GM12878 (cell line): ENCODE results near the gene ITGA11. TPM values are rescaled to one million over a fixed set of nuclear protein-coding genes. Genes with fewer than 3 reads are reported as not detected.

Experiments
- ATAC-seq: fragments of 200-7000 bp; cut with Tn5 transposase; 3 replicates; pipeline ENCODE4 v1.9.1; 2020; ENCODE audit warnings: mild to moderate bottlenecking, moderate library complexity
- BruUV-seq: library from RNA; stranded (reverse); fragments of 400-500 nt; replicated peaks from 2 replicates; lab custom pipeline; 2021; lab: Mats Ljungman, UMichigan
- CTCF ChIA-PET: fragments of 300-600 bp; sonication (Branson Sonifier 250); formaldehyde crosslinking; extraction: SDS; loops from one replicate; lab custom pipeline; 2021; ENCODE audit warnings: inconsistent platforms; lab: Yijun Ruan, JAX
- POLR2A ChIA-PET: fragments of 350-600 bp; formaldehyde crosslinking; extraction: SDS; loops from one replicate; lab custom pipeline; 2021; ENCODE audit warnings: inconsistent platforms; lab: Charles Lee
- RAD21 ChIA-PET: fragments of 300-600 bp; sonication (Branson Sonifier 250); formaldehyde crosslinking; loops from one replicate; lab custom pipeline; 2023; ENCODE audit warnings: antibody characterized with exemption; ENCODE audit not compliant: unreplicated experiment; lab: Charles Lee
- SMC1A ChIA-PET: fragments of 300-600 bp; sonication (Branson Sonifier 250); formaldehyde crosslinking; loops from one replicate; lab custom pipeline; 2023; ENCODE audit not compliant: unreplicated experiment, uncharacterized antibody; lab: Charles Lee
- DNase-seq: peaks from one replicate; pipeline ENCODE4 v3.0.0-alpha.2; 2011; ENCODE audit warnings: low read depth, low spot score
- FAIRE-seq: peaks from 3 replicates; lab custom pipeline; 2011; peaks lifted over from hg19 to GRCh38; lab: Jason Lieb, UNC
- H2AFZ ChIP-seq: 2 replicates; pipeline ENCODE4 v1.6.0; 2011; ENCODE audit warnings: low read depth, low read length, control low read depth; ENCODE audit not compliant: control insufficient read depth
- H3K27ac ChIP-seq: 2 replicates; pipeline ENCODE4 v1.5.1; 2011; ENCODE audit warnings: control low read depth; ENCODE audit not compliant: control insufficient read depth, insufficient read depth
- H3K27me3 ChIP-seq, 2 experiments: replicated peaks in 1 of 2; 2 replicates each; pipeline versions ENCODE4 v1.6.0 to v1.6.1; 2011; ENCODE audit warnings: low read length in 1 of 2; ENCODE audit not compliant: control insufficient read depth in 2 of 2, insufficient read depth in 2 of 2
- H3K36me3 ChIP-seq, 2 experiments: 2 replicates each; pipeline ENCODE4 v1.5.1; 2011; ENCODE audit warnings: low read length in 1 of 2; ENCODE audit not compliant: control insufficient read depth in 2 of 2, insufficient read depth in 2 of 2
- H3K4me1 ChIP-seq: 2 replicates; pipeline ENCODE4 v1.6.1; 2011; ENCODE audit warnings: mild to moderate bottlenecking, low read length, moderate library complexity, mixed read lengths; ENCODE audit not compliant: control insufficient read depth, insufficient read depth
- H3K4me2 ChIP-seq: 2 replicates; pipeline ENCODE4 v1.6.0; 2011; ENCODE audit warnings: control low read depth; ENCODE audit not compliant: control insufficient read depth, insufficient read depth
- H3K4me3 ChIP-seq: fragments of 200-600 bp; sonication (generic); 2 replicates; pipeline ENCODE4 v1.5.1; 2016
- H3K79me2 ChIP-seq: 2 replicates; pipeline ENCODE4 v1.6.0; 2011; ENCODE audit warnings: low read length; ENCODE audit not compliant: control insufficient read depth, insufficient read depth
- H3K9ac ChIP-seq: 2 replicates; pipeline ENCODE4 v1.8.0; 2011; ENCODE audit warnings: low read length, control low read depth, mixed read lengths; ENCODE audit not compliant: control insufficient read depth, insufficient read depth
- H3K9me3 ChIP-seq: replicated peaks from 3 replicates; pipeline ENCODE4 v1.5.1; 2011; ENCODE audit warnings: mild to moderate bottlenecking, low read length; ENCODE audit not compliant: control insufficient read depth, insufficient read depth
- H4K20me1 ChIP-seq: 2 replicates; pipeline ENCODE4 v1.6.0; 2011; ENCODE audit not compliant: control insufficient read depth, insufficient read depth
- CBX5 ChIP-seq: sonication (generic); IDR thresholded peaks from 2 replicates; pipeline ENCODE4 v1.6.1; 2016; ENCODE audit warnings: low read depth, moderate library complexity, mild to moderate bottlenecking, inconsistent platforms
- E2F8 ChIP-seq: fragments of 450-650 bp; IDR thresholded peaks from 2 replicates; pipeline ENCODE4 v1.6.1; 2018; ENCODE audit warnings: mild to moderate bottlenecking, low read depth, moderate library complexity; ENCODE audit not compliant: partially characterized antibody
- MEF2A ChIP-seq: IDR thresholded peaks from 2 replicates; pipeline ENCODE4 v1.6.1; 2011; ENCODE audit warnings: low read depth, mild to moderate bottlenecking, low read length, moderate library complexity; ENCODE audit not compliant: insufficient read depth
- POLR2AphosphoS5 ChIP-seq: IDR thresholded peaks from 2 replicates; pipeline ENCODE4 v1.6.1; 2011; ENCODE audit warnings: mild to moderate bottlenecking, low read length, inconsistent platforms
- PRDM15 ChIP-seq: fragments of 450-650 bp; formaldehyde crosslinking; IDR thresholded peaks from 2 replicates; pipeline ENCODE4 v1.4.0; 2020; ENCODE audit warnings: mild to moderate bottlenecking, moderate library complexity
- RBBP5 ChIP-seq: fragments of 200-600 bp; sonication (generic); conservative IDR thresholded peaks from 2 replicates; pipeline ENCODE4 v1.6.1; 2016
- SUZ12 ChIP-seq: fragments of 200-600 bp; sonication (generic); IDR thresholded peaks from one replicate; pipeline ENCODE4 v1.6.1; 2018; ENCODE audit warnings: antibody characterized with exemption, mild to moderate bottlenecking; ENCODE audit not compliant: unreplicated experiment
- YBX1 ChIP-seq: fragments of 450-650 bp; IDR thresholded peaks from 2 replicates; pipeline ENCODE4 v1.6.1; 2016; ENCODE audit warnings: antibody characterized with exemption
- ZNF217 ChIP-seq: fragments of 450-650 bp; IDR thresholded peaks from 2 replicates; pipeline ENCODE4 v1.6.1; 2017; ENCODE audit warnings: antibody characterized with exemption, mild to moderate bottlenecking
- WGBS: methylation state at CpG from one replicate; pipeline ENCODE4 v1.1.6; 2016; ENCODE audit warnings: low lambda C conversion rate; ENCODE audit not compliant: insufficient replicate concordance, insufficient coverage; ENCODE audit errors: missing lambda C conversion rate; 5-methylcytosine and 5-hydroxymethylcytosine counted together
- in situ Hi-C: fragments of 300-500 bp; cut with MboI; formaldehyde crosslinking; loops from 9 replicates; pipeline ENCODE4 v1.14.3; 2018; ENCODE audit warnings: mixed read lengths
- intact Hi-C: fragments of 100-400 bp; cut with micrococcal nuclease; formaldehyde crosslinking; loops from one replicate; pipeline ENCODE4 v1.14.2; 2022; ENCODE audit not compliant: unreplicated experiment
- polyA plus RNA-seq, 11 experiments: library from polyadenylated mRNA; depleted of rRNA in 4 of 11; unstranded in 6 of 11; stranded (reverse) in 5 of 11; fragments of >200 nt; fragmentation: Nextera tagmentation in 4 of 11; fragmentation: Illumina TruSeq in 1 of 11; extraction: Ambion mirVana in 4 of 11; extraction: Trizol in 1 of 11; gene quantifications; 1 replicate in 1 of 11; 2 replicates in 10 of 11; pipeline versions ENCODE4 v1.2.1 to v1.2.3, GENCODE V29; 2011 to 2016; ENCODE audit warnings: inconsistent platforms in 2 of 11, missing spikeins in 2 of 11, low read depth in 1 of 11
- total RNA-seq, 4 experiments: library from RNA; depleted of rRNA in 3 of 4; stranded (reverse); fragments of >200 nt in 3 of 4; fragmentation: Illumina TruSeq in 1 of 4; extraction: Trizol in 1 of 4; gene quantifications; 2 replicates each; pipeline versions ENCODE4 v1.2.1 to v1.2.3, GENCODE V29; 2013 to 2021

The ITGA11 gene
- total and polyA plus RNA-seq, 10 of the 15 experiments (the other 5 are each of a cell fraction or from before 2014, with no cell fraction given), result under 0.01 to 0.36 (median 0.13) TPM; not detected in 1

- POLR2A ChIA-PET, result no interaction called here
- FAIRE-seq (no peak), ATAC-seq (no peak), DNase-seq (no peak)
- TF ChIP-seq ZNF217 (no peak), CBX5 (no peak), E2F8 (no peak), MEF2A (no peak), POLR2AphosphoS5 (no peak), PRDM15 (CRISPR knock-in tag) (no peak), RBBP5 (no peak), SUZ12 (no peak), YBX1 (no peak)
- Histone ChIP-seq H3K4me3 (no peak overlapping the region), H3K4me1 (peaks cover 5% of the 10 kb centered on the region; the same call in 1 of the 2 replicates), H3K36me3 (no peaks in the 10 kb centered on the region), H4K20me1 (no peaks in the 10 kb centered on the region), H3K79me2 (peaks cover 27% of the 10 kb centered on the region), H2AFZ (no peak overlapping the region), H3K27me3 (no peaks in the 10 kb centered on the region), H3K27ac (no peak overlapping the region), H3K9ac (no peak overlapping the region), H3K4me2 (no peak overlapping the region), H3K9me3 (no peaks in the 10 kb centered on the region)
- intact Hi-C loops, result no loop called here
- RAD21 ChIA-PET, result interaction anchor here (1.0 kb wide), 1 partner anchor 31 kb away, joined by 3 read pairs; no protein-coding TSS in a partner anchor
- SMC1A ChIA-PET, result no interaction called here
- in situ Hi-C loops, result no loop called here
- WGBS, result 32% methylated on average over 3 of the region's 3 CpGs
- CTCF ChIA-PET, result interaction anchor here (2.1 kb wide), 1 partner anchor 23 kb away, joined by 7 read pairs; no protein-coding TSS in a partner anchor
- no TSS peak for BruUV-seq
These were observed 156.7 kb downstream of the ITGA11 start for GRCh38 chr15:68275165-68275746.
